Neural crest cell (in vitro differentiated cells): ENCODE results near the gene HOXB2. TPM values are rescaled to one million over a fixed set of nuclear protein-coding genes. Genes with fewer than 3 reads are reported as not detected.

ENCODE experiments used
- DNase-seq: peaks from one replicate; pipeline ENCODE4 v3.0.0; 2021; ENCODE audit warnings: low read depth, mixed read lengths, low spot score
- H3K27ac Mint-ChIP-seq: one replicate; pipeline ENCODE4 v1.8.0; 2021; ENCODE audit warnings: mild to moderate bottlenecking, mixed read lengths; ENCODE audit not compliant: unreplicated experiment
- H3K27me3 Mint-ChIP-seq: 2 replicates; pipeline ENCODE4 v1.8.0; 2021; ENCODE audit warnings: low read depth, mild to moderate bottlenecking, mixed read lengths
- H3K36me3 Mint-ChIP-seq: 2 replicates; pipeline ENCODE4 v1.8.0; 2021; ENCODE audit warnings: low read depth, mild to moderate bottlenecking, mixed read lengths
- H3K4me1 Mint-ChIP-seq: 2 replicates; pipeline ENCODE4 v1.8.0; 2021; ENCODE audit warnings: mixed read lengths
- H3K4me3 Mint-ChIP-seq: one replicate; pipeline ENCODE4 v1.8.0; 2021; ENCODE audit warnings: mild to moderate bottlenecking, mixed read lengths
- H3K9me3 Mint-ChIP-seq: 2 replicates; pipeline ENCODE4 v1.8.0; 2021; ENCODE audit warnings: mixed read lengths
- CTCF ChIP-seq: fragments of 200-600 bp; sonication (generic); conservative IDR thresholded peaks from 2 replicates; pipeline ENCODE4 v1.5.0; 2021; ENCODE audit warnings: antibody characterized with exemption, mild to moderate bottlenecking
- total RNA-seq: library from RNA; stranded (reverse); gene quantifications from 2 replicates; pipeline ENCODE4 v1.2.1, GENCODE V29; 2021

HOXB2 gene
- total RNA-seq, 1 donor from 2014 or later: 60.0 TPM

- Mint-ChIP-seq H3K27me3 (peaks cover 98% of the 10 kb centered on the region), H3K9me3 (no peaks in the 10 kb centered on the region), H3K4me3 (no peak overlapping the region), H3K27ac (no peak overlapping the region), H3K4me1 (no peaks in the 10 kb centered on the region), H3K36me3 (no peaks in the 10 kb centered on the region)
- TF ChIP-seq CTCF: no peak
- no peak for DNase-seq
Observed at GRCh38 chr17:48494335-48494734, 50.6 kb downstream of the HOXB2 start.

Other genes with a start within 250 kb of the HOXB2 start
- gene SKAP1, start 114.9 kb downstream of the HOXB2 start, total RNA-seq: 0.49 TPM in 1 of 2 replicates, not detected in the other
- gene HOXB1, start 14.1 kb downstream of the HOXB2 start, total RNA-seq: 2.7 and 3.6 TPM in 2 replicates
- gene HOXB4, start 33.2 kb upstream of the HOXB2 start, total RNA-seq: 4.4 and 5.0 TPM in 2 replicates
- gene HOXB3, start 45.1 kb upstream of the HOXB2 start, total RNA-seq: 21.9 and 22.8 TPM in 2 replicates
- gene HOXB5, start 48.7 kb upstream of the HOXB2 start, total RNA-seq: 2.3 and 2.6 TPM in 2 replicates
- gene HOXB6, start 59.9 kb upstream of the HOXB2 start, total RNA-seq: 9.6 and 11.5 TPM in 2 replicates
- 8.5 and 11.4 TPM in 2 replicates for gene HOXB7, start 65.9 kb upstream of the HOXB2 start, total RNA-seq
- gene HOXB8, start 70.2 kb upstream of the HOXB2 start, total RNA-seq: 19.7 and 22.9 TPM in 2 replicates
- 84.1 and 89.8 TPM in 2 replicates for gene HOXB9, start 81.2 kb upstream of the HOXB2 start, total RNA-seq
- not detected in 2 replicates for gene PRAC1, start 177.4 kb upstream of the HOXB2 start, total RNA-seq
- not detected in 2 replicates for gene PRAC2, start 178.1 kb upstream of the HOXB2 start, total RNA-seq
- not detected in 2 replicates for gene HOXB13, start 183.6 kb upstream of the HOXB2 start, total RNA-seq